GM23338 (cell line): ENCODE measurements around the gene NDUFB1. TPM values are rescaled to one million over a fixed set of nuclear protein-coding genes. Genes with fewer than 3 reads are reported as not detected.

Experiments
- ATAC-seq: fragments of 200-7000 bp; cut with Tn5 transposase; 3 replicates; pipeline ENCODE4 v1.9.1; 2020
- DNase-seq: peaks from one replicate; pipeline ENCODE4 v3.0.0-alpha.2; 2015; ENCODE audit warnings: low spot score
- H2AFZ ChIP-seq: fragments of 200-600 bp; sonication (generic); 2 replicates; pipeline ENCODE4 v1.8.0; 2016; ENCODE audit warnings: antibody characterized with exemption, mild to moderate bottlenecking, moderate library complexity
- H3F3A ChIP-seq: fragments of 200-600 bp; sonication (generic); replicated peaks from 2 replicates; pipeline ENCODE4 v1.8.0; 2017; ENCODE audit warnings: antibody characterized with exemption, mixed run types, low read depth
- H3K27ac ChIP-seq: fragments of 200-600 bp; sonication (generic); 2 replicates; pipeline ENCODE4 v1.6.1; 2016; ENCODE audit warnings: low read depth
- H3K27me3 ChIP-seq: fragments of 200-600 bp; sonication (generic); 2 replicates; pipeline ENCODE4 v1.8.0; 2016; ENCODE audit warnings: mild to moderate bottlenecking, mixed run types, moderate library complexity; ENCODE audit not compliant: insufficient read depth
- H3K36me3 ChIP-seq: fragments of 200-600 bp; sonication (generic); 2 replicates; pipeline ENCODE4 v1.8.0; 2016; ENCODE audit warnings: mild to moderate bottlenecking; ENCODE audit not compliant: insufficient read depth
- H3K4me1 ChIP-seq: fragments of 200-600 bp; sonication (generic); 2 replicates; pipeline ENCODE4 v1.8.0; 2016; ENCODE audit warnings: mild to moderate bottlenecking, moderate library complexity; ENCODE audit not compliant: insufficient read depth
- H3K4me2 ChIP-seq: fragments of 200-600 bp; sonication (generic); 2 replicates; pipeline ENCODE4 v1.7.1; 2017; ENCODE audit warnings: mixed run types
- H3K4me3 ChIP-seq: fragments of 200-600 bp; sonication (generic); 2 replicates; pipeline ENCODE4 v1.6.1; 2016; ENCODE audit warnings: mixed run types
- H3K79me2 ChIP-seq: fragments of 200-600 bp; sonication (generic); replicated peaks from 2 replicates; pipeline ENCODE4 v1.8.0; 2017; ENCODE audit warnings: mild to moderate bottlenecking; ENCODE audit not compliant: insufficient read depth
- H3K9me2 ChIP-seq: fragments of 200-600 bp; sonication (generic); 2 replicates; pipeline ENCODE4 v1.8.0; 2017; ENCODE audit not compliant: insufficient read depth
- H4K20me1 ChIP-seq: fragments of 200-600 bp; sonication (generic); replicated peaks from 2 replicates; pipeline ENCODE4 v1.8.0; 2017; ENCODE audit warnings: mild to moderate bottlenecking; ENCODE audit not compliant: insufficient read depth
- H3K27ac Mint-ChIP-seq: 2 replicates; pipeline ENCODE4 v1.8.0; 2020; ENCODE audit warnings: inconsistent platforms, mild to moderate bottlenecking, moderate library complexity, mixed read lengths
- H3K27me3 Mint-ChIP-seq: 3 replicates; pipeline ENCODE4 v1.8.0; 2022; ENCODE audit warnings: low read depth, mild to moderate bottlenecking, moderate library complexity, mixed read lengths, inconsistent platforms; ENCODE audit not compliant: insufficient read depth, poor library complexity
- H3K36me3 Mint-ChIP-seq: 3 replicates; pipeline ENCODE4 v1.8.0; 2021; ENCODE audit warnings: low read depth, mild to moderate bottlenecking, inconsistent platforms, moderate library complexity, mixed read lengths
- H3K4me1 Mint-ChIP-seq: 3 replicates; pipeline ENCODE4 v1.8.0; 2020; ENCODE audit warnings: mild to moderate bottlenecking, inconsistent platforms, mixed read lengths
- H3K4me3 Mint-ChIP-seq: 3 replicates; pipeline ENCODE4 v1.8.0; 2021; ENCODE audit warnings: moderate library complexity, mild to moderate bottlenecking, inconsistent platforms, mixed read lengths
- H3K9me3 Mint-ChIP-seq: 3 replicates; pipeline ENCODE4 v1.8.0; 2020; ENCODE audit warnings: moderate library complexity, mild to moderate bottlenecking, inconsistent platforms, mixed read lengths
- ETS1 ChIP-seq: IDR thresholded peaks from 2 replicates; pipeline ENCODE4 v1.6.1; 2016; ENCODE audit warnings: antibody characterized with exemption
- EZH2phosphoT487 ChIP-seq: fragments of 200-600 bp; sonication (generic); IDR thresholded peaks from one replicate; pipeline ENCODE4 v1.8.1; 2018; ENCODE audit warnings: antibody characterized with exemption; ENCODE audit not compliant: unreplicated experiment
- POLR2AphosphoS5 ChIP-seq: IDR thresholded peaks from 2 replicates; pipeline ENCODE4 v1.6.1; 2016; ENCODE audit warnings: antibody characterized with exemption, low read depth
- STAT1 ChIP-seq: IDR thresholded peaks from one replicate; pipeline ENCODE4 v1.6.1; 2016; ENCODE audit warnings: antibody characterized with exemption; ENCODE audit not compliant: unreplicated experiment
- ZNF114 ChIP-seq: fragments of 250-450 bp; sonication (Bioruptor Pico); IDR thresholded peaks from 2 replicates; pipeline ENCODE4 v1.5.0; 2020; ENCODE audit warnings: mild to moderate bottlenecking, moderate library complexity
- ZNF331 ChIP-seq: fragments of 250-450 bp; sonication (Bioruptor Pico); IDR thresholded peaks from 2 replicates; pipeline ENCODE4 v1.5.0; 2020; ENCODE audit warnings: low read depth, mild to moderate bottlenecking, moderate library complexity
- ZNF462 ChIP-seq: fragments of 250-450 bp; sonication (Bioruptor Pico); IDR thresholded peaks from 2 replicates; pipeline ENCODE4 v1.5.0; 2020; ENCODE audit warnings: mild to moderate bottlenecking, moderate library complexity
- polyA plus RNA-seq: library from polyadenylated mRNA; unstranded; fragments of >200 nt; fragmentation: Nextera tagmentation; extraction: Ambion mirVana; gene quantifications from 2 replicates; pipeline ENCODE4 v1.2.1, GENCODE V29; 2016
- total RNA-seq: library from RNA; depleted of rRNA; stranded (reverse); fragments of >200 nt; shearing (Covaris generic); gene quantifications from 2 replicates; pipeline ENCODE4 v1.2.3, GENCODE V29; 2014
- TF ChIP-seq, protein P1 (sequence below): IDR thresholded peaks from one replicate; pipeline ENCODE4 v1.6.1; 2018; ENCODE audit warnings: antibody characterized with exemption; ENCODE audit not compliant: unreplicated experiment

Gene NDUFB1
- total and polyA plus RNA-seq, 2 experiments from 2014 or later: 134 to 876 TPM

DNA sequence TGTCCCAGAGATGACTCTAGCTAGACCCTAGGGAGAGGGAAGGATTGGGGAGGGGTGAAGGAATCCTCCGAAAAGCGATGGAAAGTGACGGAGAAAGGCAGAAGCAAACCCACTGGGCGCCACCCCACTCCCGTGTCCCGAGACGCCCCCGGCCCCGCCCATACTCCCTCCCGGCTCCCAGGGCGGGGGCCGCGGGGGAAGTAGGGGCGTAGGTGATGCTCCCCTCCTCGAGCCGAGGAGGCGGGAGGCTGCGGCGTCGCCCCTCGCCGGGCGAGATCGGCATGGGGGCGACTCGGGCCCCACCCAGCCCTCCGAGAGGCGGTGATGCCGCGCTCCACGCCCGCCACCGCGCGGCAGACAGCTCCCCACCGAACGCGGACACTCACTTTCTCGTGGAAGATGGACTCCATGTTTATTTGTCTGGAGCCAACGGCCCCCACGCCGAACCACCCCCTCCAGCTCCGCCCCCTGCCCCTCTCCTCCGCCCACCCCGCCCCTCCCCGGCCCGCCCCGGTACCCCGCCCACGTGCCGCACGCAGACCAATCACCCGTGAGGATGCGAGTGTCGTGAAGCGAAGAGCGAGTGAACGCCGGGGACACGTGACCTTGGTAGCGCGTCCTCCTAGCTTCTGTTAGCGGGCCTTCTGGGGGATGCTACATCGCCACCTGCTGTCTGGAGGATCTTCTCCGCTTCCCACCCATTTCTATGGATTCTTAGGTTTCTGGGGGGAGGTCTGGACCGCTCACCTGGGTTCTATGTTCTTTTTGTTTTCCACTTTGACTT is 15.2 kb downstream of the NDUFB1 start, which contains the start of gene ATXN3 (continued):
- no peak for TF ChIP-seq ETS1
- TF ChIP-seq STAT1: no peak
- no peak for TF ChIP-seq EZH2phosphoT487
- no peak for TF ChIP-seq ZNF114 (CRISPR knock-in tag)
- TF ChIP-seq POLR2AphosphoS5: peak; percentile 69
- no peak for TF ChIP-seq ZNF462 (CRISPR knock-in tag)

DNA sequence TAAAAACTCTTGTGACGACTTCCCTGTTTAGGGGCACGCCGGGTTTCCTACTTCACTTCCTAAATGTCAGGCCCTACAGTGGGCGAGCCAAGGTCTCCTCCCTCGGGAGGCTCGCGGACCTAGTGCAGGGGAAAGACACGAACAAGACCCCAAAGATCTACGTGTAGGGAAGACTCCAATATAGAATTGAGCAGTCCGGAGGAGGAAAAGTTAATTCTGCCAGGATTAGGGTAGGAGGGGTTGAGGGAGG is 15.7 kb downstream of the NDUFB1 start:
- Histone ChIP-seq H3K9me2 (no peaks in the 10 kb centered on the region), H3F3A (peaks cover 8% of the 10 kb centered on the region), H3K36me3 (no peaks in the 10 kb centered on the region), H3K27ac (0 out of 2 replicates have a peak overlapping the region, but pooled peaks have one; percentile 77), H3K4me1 (peaks cover 5% of the 10 kb centered on the region), H3K27me3 (no peaks in the 10 kb centered on the region), H2AFZ (peak overlapping the region; percentile 67), H3K4me2 (peak overlapping the region; percentile 95), H3K79me2 (peaks cover 54% of the 10 kb centered on the region), H3K4me3 (peak overlapping the region; percentile 94), H4K20me1 (peaks cover 5% of the 10 kb centered on the region)
- H3K27me3 Mint-ChIP-seq: peaks cover 3% of the 10 kb centered on the region
- H3K9me3 Mint-ChIP-seq: no peaks in the 10 kb centered on the region; the same call in 2 of the 3 replicates
- DNase-seq (no peak), ATAC-seq (peak; percentile 10; the same call in 2 of the 3 replicates)
- peaks cover 18% of the 10 kb centered on the region for H3K4me1 Mint-ChIP-seq
- peak overlapping the region; percentile 54 for H3K27ac Mint-ChIP-seq
- H3K4me3 Mint-ChIP-seq: peak overlapping the region; percentile 96
- no peaks in the 10 kb centered on the region for H3K36me3 Mint-ChIP-seq
- TF ChIP-seq, protein P1, sequence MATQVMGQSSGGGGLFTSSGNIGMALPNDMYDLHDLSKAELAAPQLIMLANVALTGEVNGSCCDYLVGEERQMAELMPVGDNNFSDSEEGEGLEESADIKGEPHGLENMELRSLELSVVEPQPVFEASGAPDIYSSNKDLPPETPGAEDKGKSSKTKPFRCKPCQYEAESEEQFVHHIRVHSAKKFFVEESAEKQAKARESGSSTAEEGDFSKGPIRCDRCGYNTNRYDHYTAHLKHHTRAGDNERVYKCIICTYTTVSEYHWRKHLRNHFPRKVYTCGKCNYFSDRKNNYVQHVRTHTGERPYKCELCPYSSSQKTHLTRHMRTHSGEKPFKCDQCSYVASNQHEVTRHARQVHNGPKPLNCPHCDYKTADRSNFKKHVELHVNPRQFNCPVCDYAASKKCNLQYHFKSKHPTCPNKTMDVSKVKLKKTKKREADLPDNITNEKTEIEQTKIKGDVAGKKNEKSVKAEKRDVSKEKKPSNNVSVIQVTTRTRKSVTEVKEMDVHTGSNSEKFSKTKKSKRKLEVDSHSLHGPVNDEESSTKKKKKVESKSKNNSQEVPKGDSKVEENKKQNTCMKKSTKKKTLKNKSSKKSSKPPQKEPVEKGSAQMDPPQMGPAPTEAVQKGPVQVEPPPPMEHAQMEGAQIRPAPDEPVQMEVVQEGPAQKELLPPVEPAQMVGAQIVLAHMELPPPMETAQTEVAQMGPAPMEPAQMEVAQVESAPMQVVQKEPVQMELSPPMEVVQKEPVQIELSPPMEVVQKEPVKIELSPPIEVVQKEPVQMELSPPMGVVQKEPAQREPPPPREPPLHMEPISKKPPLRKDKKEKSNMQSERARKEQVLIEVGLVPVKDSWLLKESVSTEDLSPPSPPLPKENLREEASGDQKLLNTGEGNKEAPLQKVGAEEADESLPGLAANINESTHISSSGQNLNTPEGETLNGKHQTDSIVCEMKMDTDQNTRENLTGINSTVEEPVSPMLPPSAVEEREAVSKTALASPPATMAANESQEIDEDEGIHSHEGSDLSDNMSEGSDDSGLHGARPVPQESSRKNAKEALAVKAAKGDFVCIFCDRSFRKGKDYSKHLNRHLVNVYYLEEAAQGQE: no peak
- no peak for TF ChIP-seq ZNF331 (CRISPR knock-in tag)
